ENCODE results near the gene HOXB8. TPM values are rescaled to one million over a fixed set of nuclear protein-coding genes. Genes with fewer than 3 reads are reported as not detected.

The HOXB8 gene
- total RNA-seq, 1 donor from 2014 or later, result not detected

GRCh38 chr17:48569674-48570324, 45.3 kb downstream of the HOXB8 start:
- H3K4me3 ChIP-seq (ENCODE audit: insufficient read depth, low read depth, low read length), result no peak overlapping the region
- Mint-ChIP-seq H3K4me1 (ENCODE audit: low read depth, unreplicated experiment) (no peaks in the 10 kb centered on the region), H3K4me3 (ENCODE audit: unreplicated experiment) (no peak overlapping the region), H3K27me3 (ENCODE audit: low read depth, unreplicated experiment) (no peaks in the 10 kb centered on the region), H3K27ac (ENCODE audit: unreplicated experiment) (no peak overlapping the region), H3K9me3 (ENCODE audit: unreplicated experiment) (peaks cover 9% of the 10 kb centered on the region), H3K36me3 (ENCODE audit: low read depth, unreplicated experiment) (no peaks in the 10 kb centered on the region)
- FAIRE-seq (no peak), DNase-seq (ENCODE audit: low read depth) (no peak)
- H3K9ac ChIP-seq (ENCODE audit: low read length), result peak overlapping the region; percentile 82
- TF ChIP-seq EZH2 (IDR thresholded peaks at IDR 0.05; ENCODE audit: insufficient read depth, low read length), result no peak
- TF ChIP-seq CTCF (IDR thresholded peaks at IDR 0.05; ENCODE audit: insufficient read depth, low read depth, low read length), result no peak
- peaks cover 95% of the 10 kb centered on the region for H3K27me3 ChIP-seq (ENCODE audit: insufficient read depth, low read length)
- peak overlapping the region; percentile 77 for H3K27ac ChIP-seq (ENCODE audit: low read depth, low read length)
- no peaks in the 10 kb centered on the region for H3K36me3 ChIP-seq (ENCODE audit: insufficient read depth, low read length)
- peaks cover 98% of the 10 kb centered on the region for H3K79me2 ChIP-seq (ENCODE audit: insufficient read depth, low read length)
- peak overlapping the region; percentile 80 for H3K4me2 ChIP-seq (ENCODE audit: low read length)
- H2AFZ ChIP-seq (ENCODE audit: low read depth, low read length), result no peak overlapping the region
- no peaks in the 10 kb centered on the region for H4K20me1 ChIP-seq (ENCODE audit: insufficient read depth, low read length)
- peaks cover 25% of the 10 kb centered on the region for H3K4me1 ChIP-seq (ENCODE audit: insufficient read depth, low read length)
- no peaks in the 10 kb centered on the region for H3K9me3 ChIP-seq (ENCODE audit: insufficient read depth, low read depth, low read length)

GRCh38 chr17:48569240-48569582, 45.9 kb downstream of the HOXB8 start:
- H3K36me3 ChIP-seq (ENCODE audit: insufficient read depth, low read length), result no peaks in the 10 kb centered on the region
- peak overlapping the region; percentile 52 for H3K27ac ChIP-seq (ENCODE audit: low read depth, low read length)
- TF ChIP-seq CTCF (IDR thresholded peaks at IDR 0.05; ENCODE audit: insufficient read depth, low read depth, low read length), result no peak
- TF ChIP-seq EZH2 (IDR thresholded peaks at IDR 0.05; ENCODE audit: insufficient read depth, low read length), result no peak
- DNase-seq (ENCODE audit: low read depth) (no peak), FAIRE-seq (no peak)
- H3K4me1 Mint-ChIP-seq (ENCODE audit: low read depth, unreplicated experiment), result no peaks in the 10 kb centered on the region
- peaks cover 21% of the 10 kb centered on the region for H3K4me1 ChIP-seq (ENCODE audit: insufficient read depth, low read length)
- H3K4me3 Mint-ChIP-seq (ENCODE audit: unreplicated experiment), result no peak overlapping the region
- no peaks in the 10 kb centered on the region for H3K36me3 Mint-ChIP-seq (ENCODE audit: low read depth, unreplicated experiment)
- H3K9ac ChIP-seq (ENCODE audit: low read length), result peak overlapping the region; percentile 82
- no peaks in the 10 kb centered on the region for H4K20me1 ChIP-seq (ENCODE audit: insufficient read depth, low read length)
- H2AFZ ChIP-seq (ENCODE audit: low read depth, low read length), result no peak overlapping the region
- H3K27me3 ChIP-seq (ENCODE audit: insufficient read depth, low read length), result peaks cover 93% of the 10 kb centered on the region
- H3K4me3 ChIP-seq (ENCODE audit: insufficient read depth, low read depth, low read length), result peak overlapping the region; percentile 35
- H3K27ac Mint-ChIP-seq (ENCODE audit: unreplicated experiment), result no peak overlapping the region
- peaks cover 9% of the 10 kb centered on the region for H3K9me3 Mint-ChIP-seq (ENCODE audit: unreplicated experiment)
- peaks cover 96% of the 10 kb centered on the region for H3K79me2 ChIP-seq (ENCODE audit: insufficient read depth, low read length)
- no peaks in the 10 kb centered on the region for H3K9me3 ChIP-seq (ENCODE audit: insufficient read depth, low read depth, low read length)
- H3K27me3 Mint-ChIP-seq (ENCODE audit: low read depth, unreplicated experiment), result no peaks in the 10 kb centered on the region
- peak overlapping the region; percentile 86 for H3K4me2 ChIP-seq (ENCODE audit: low read length)

GRCh38 chr17:48568499-48569239, 46.4 kb downstream of the HOXB8 start:
- H3K27me3 ChIP-seq (ENCODE audit: insufficient read depth, low read length), result peaks cover 89% of the 10 kb centered on the region
- peak overlapping the region; percentile 62 for H3K9ac ChIP-seq (ENCODE audit: low read length)
- H3K27ac ChIP-seq (ENCODE audit: low read depth, low read length), result peak overlapping the region; percentile 52

More at GRCh38 chr17:48568499-48569239, 46.4 kb downstream of the HOXB8 start:
- Mint-ChIP-seq H3K4me1 (ENCODE audit: low read depth, unreplicated experiment) (no peaks in the 10 kb centered on the region), H3K27me3 (ENCODE audit: low read depth, unreplicated experiment) (peaks cover 3% of the 10 kb centered on the region), H3K9me3 (ENCODE audit: unreplicated experiment) (peaks cover 11% of the 10 kb centered on the region), H3K36me3 (ENCODE audit: low read depth, unreplicated experiment) (no peaks in the 10 kb centered on the region), H3K27ac (ENCODE audit: unreplicated experiment) (peak overlapping the region; percentile 22), H3K4me3 (ENCODE audit: unreplicated experiment) (no peak overlapping the region)
- TF ChIP-seq EZH2 (IDR thresholded peaks at IDR 0.05; ENCODE audit: insufficient read depth, low read length) (peak; percentile 81), CTCF (IDR thresholded peaks at IDR 0.05; ENCODE audit: insufficient read depth, low read depth, low read length) (no peak)
- FAIRE-seq (no peak), DNase-seq (ENCODE audit: low read depth) (no peak)
- H3K36me3 ChIP-seq (ENCODE audit: insufficient read depth, low read length), result no peaks in the 10 kb centered on the region
- H3K4me2 ChIP-seq (ENCODE audit: low read length), result peak overlapping the region; percentile 86
- H3K9me3 ChIP-seq (ENCODE audit: insufficient read depth, low read depth, low read length), result no peaks in the 10 kb centered on the region
- H3K4me1 ChIP-seq (ENCODE audit: insufficient read depth, low read length), result peaks cover 21% of the 10 kb centered on the region
- peaks cover 95% of the 10 kb centered on the region for H3K79me2 ChIP-seq (ENCODE audit: insufficient read depth, low read length)
- no peaks in the 10 kb centered on the region for H4K20me1 ChIP-seq (ENCODE audit: insufficient read depth, low read length)
- H3K4me3 ChIP-seq (ENCODE audit: insufficient read depth, low read depth, low read length), result peak overlapping the region; percentile 35
- H2AFZ ChIP-seq (ENCODE audit: low read depth, low read length), result no peak overlapping the region

Measured in astrocyte (in vitro differentiated cells and primary cell).